ENCODE results near the gene YY1.
"Not testable (repeated sequence)": the region's sequence is repeated elsewhere in the genome, so short reads cannot be mapped to it uniquely, and the experiment has no call there.

Gene YY1

GRCh38 chr14:100246809-100247428 is 8.0 kb downstream of the YY1 start:
- DNase-seq = peak; percentile 66

- DNase-seq = no peak
Observed at GRCh38 chr14:100250732-100251465, 12.0 kb downstream of the YY1 start.

- no peak for DNase-seq
Observed at GRCh38 chr14:100252684-100253083, 13.7 kb downstream of the YY1 start.

- DNase-seq = no peak
Observed at GRCh38 chr14:100256339-100256895, 17.5 kb downstream of the YY1 start.

GRCh38 chr14:100261621-100262020 is 22.7 kb downstream of the YY1 start:
- no peak for DNase-seq

- DNase-seq = no peak
Observed at GRCh38 chr14:100262545-100262944, 23.6 kb downstream of the YY1 start.

GRCh38 chr14:100263141-100263540 is 24.2 kb downstream of the YY1 start:
- no peak for DNase-seq

GRCh38 chr14:100267990-100268389 is 29.0 kb downstream of the YY1 start:
- no peak for DNase-seq

GRCh38 chr14:100268591-100269207 is 29.8 kb downstream of the YY1 start:
- DNase-seq = no peak

- peak; percentile 41 for DNase-seq
Observed at GRCh38 chr14:100271247-100271939, 32.4 kb downstream of the YY1 start.

GRCh38 chr14:100274250-100274649 is 35.3 kb downstream of the YY1 start:
- no peak for DNase-seq

GRCh38 chr14:100275214-100275613 is 36.3 kb downstream of the YY1 start:
- DNase-seq = peak; percentile 22

- no peak for DNase-seq
Observed at GRCh38 chr14:100278702-100279101, 39.8 kb downstream of the YY1 start.

- DNase-seq = no peak
Observed at GRCh38 chr14:100279133-100279532, 40.2 kb downstream of the YY1 start.

- no peak for DNase-seq
Observed at GRCh38 chr14:100279563-100279962, 40.6 kb downstream of the YY1 start.

- DNase-seq = no peak
Observed at GRCh38 chr14:100281286-100282082, 42.5 kb downstream of the YY1 start.

GRCh38 chr14:100282083-100282350 is 43.1 kb downstream of the YY1 start:
- no peak for DNase-seq

- no peak for DNase-seq
Observed at GRCh38 chr14:100282766-100283419, 43.9 kb downstream of the YY1 start.

- DNase-seq = not testable (repeated sequence)
Observed at GRCh38 chr14:100283436-100283835, 44.5 kb downstream of the YY1 start.

- no peak for DNase-seq
Observed at GRCh38 chr14:100283984-100284881, 45.3 kb downstream of the YY1 start.
